GM03348 (cell line): ENCODE data around the gene CHMP3.

Experiments used
- DNase-seq: peaks from one replicate; pipeline ENCODE4 v3.0.0; 2012; ENCODE audit warnings: low spot score

Gene CHMP3

DNA sequence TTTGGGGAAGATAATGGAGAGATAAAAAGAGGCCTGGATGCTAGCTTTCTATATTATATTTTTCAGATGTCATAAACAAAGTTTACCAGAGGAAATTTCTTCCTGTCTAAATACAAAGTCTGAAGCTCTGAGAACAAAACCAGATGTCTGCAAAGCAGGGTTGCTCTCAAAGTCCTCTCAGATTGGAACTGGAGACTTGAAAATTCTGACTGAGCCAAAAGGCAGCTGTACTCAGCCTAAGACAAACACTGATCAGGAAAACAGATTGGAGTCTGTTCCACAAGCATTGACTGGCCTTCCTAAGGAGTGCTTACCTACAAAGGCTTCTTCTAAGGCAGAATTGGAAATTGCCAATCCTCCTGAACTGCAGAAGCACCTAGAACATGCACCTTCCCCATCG is 96.9 kb downstream of the CHMP3 start:
- no peak for DNase-seq

DNA sequence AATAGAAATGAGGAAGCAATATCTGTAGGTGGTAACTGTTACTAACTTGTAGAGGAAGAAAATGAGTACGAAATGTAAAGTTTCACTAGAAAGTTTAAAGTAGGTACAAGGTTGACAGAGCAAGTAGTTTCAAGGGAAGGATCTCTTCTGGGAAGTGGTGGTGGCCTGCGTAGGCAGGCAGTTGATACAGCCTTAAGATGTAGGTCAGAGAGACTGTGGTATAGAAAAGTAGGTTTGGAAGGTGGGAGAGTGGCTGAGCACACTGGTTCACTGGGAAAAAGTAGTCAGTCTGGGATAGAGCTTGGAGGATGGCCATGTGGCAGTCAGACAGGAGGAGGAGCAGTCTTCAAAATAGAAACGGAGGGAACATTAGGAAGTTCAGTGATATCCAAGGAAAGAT is 98.6 kb downstream of the CHMP3 start:
- no peak for DNase-seq

- no peak for DNase-seq
Observed at GRCh38 chr2:86461042-86461743, 102.0 kb downstream of the CHMP3 start.

- DNase-seq, result no peak
Observed at GRCh38 chr2:86455181-86455580, 108.1 kb downstream of the CHMP3 start.

- DNase-seq, result no peak
Observed at GRCh38 chr2:86454238-86454637, 109.0 kb downstream of the CHMP3 start.

- peak; percentile 36 for DNase-seq
Observed at GRCh38 chr2:86453836-86454235, 109.4 kb downstream of the CHMP3 start.
